HepG2 (cell line): Measurements from ENCODE around the gene OR14K1. TPM values are rescaled to one million over a fixed set of nuclear protein-coding genes. Genes with fewer than 3 reads are reported as not detected.
"Not testable (repeated sequence)": the region's sequence is repeated elsewhere in the genome, so short reads cannot be mapped to it uniquely, and the experiment has no call there.

Experiments used
- ATAC-seq: fragments of 200-7000 bp; cut with Tn5 transposase; 3 replicates; pipeline ENCODE4 v1.9.1; 2020; ENCODE audit warnings: mild to moderate bottlenecking, moderate library complexity
- BruUV-seq: library from RNA; stranded (reverse); fragments of 400-500 nt; replicated peaks from 2 replicates; lab custom pipeline; 2021; lab: Mats Ljungman, UMichigan
- CTCF ChIA-PET: fragments of 300-600 bp; formaldehyde crosslinking; extraction: SDS; loops from one replicate; lab custom pipeline; 2021; ENCODE audit warnings: low total read pairs, inconsistent platforms, low intra/inter-chr PET ratio; lab: Yijun Ruan, JAX
- POLR2A ChIA-PET: fragments of 350-600 bp; sonication (Branson Sonifier 250); formaldehyde crosslinking; loops from one replicate; lab custom pipeline; 2020; ENCODE audit warnings: antibody characterized with exemption, inconsistent platforms; lab: Yijun Ruan, JAX
- DNase-seq: peaks from one replicate; pipeline ENCODE4 v3.0.0-alpha.2; 2015; ENCODE audit warnings: low spot score
- FAIRE-seq: peaks from 3 replicates; lab custom pipeline; 2011; peaks lifted over from hg19 to GRCh38; lab: Jason Lieb, UNC
- H2AFZ ChIP-seq: one replicate; pipeline ENCODE4 v1.6.1; 2011; ENCODE audit warnings: low read length, inconsistent platforms
- H3K27ac ChIP-seq: fragments of 300-600 bp; 3 replicates; pipeline ENCODE4 v1.8.0; 2011; ENCODE audit warnings: mixed run types, mild to moderate bottlenecking, mixed read lengths, low read length, inconsistent platforms; ENCODE audit not compliant: insufficient read depth; ENCODE audit errors: extremely low read length
- H3K27me3 ChIP-seq, 2 experiments: fragments of 200-600 bp in 1 of 2; 2 replicates in 1 of 2; 3 replicates in 1 of 2; pipeline versions ENCODE4 v1.6.0 to v1.8.0; 2011; ENCODE audit warnings: low read length in 2 of 2, mild to moderate bottlenecking in 2 of 2, moderate library complexity in 2 of 2, inconsistent platforms in 1 of 2; ENCODE audit not compliant: insufficient read depth in 2 of 2, control insufficient read depth in 1 of 2
- H3K36me3 ChIP-seq, 2 experiments: fragments of 200-600 bp in 1 of 2; replicated peaks in 1 of 2; 2 replicates in 1 of 2; 3 replicates in 1 of 2; pipeline versions ENCODE4 v1.5.1 to v1.8.0; 2011; ENCODE audit warnings: low read length in 2 of 2, inconsistent platforms in 1 of 2; ENCODE audit not compliant: insufficient read depth in 2 of 2, control insufficient read depth in 1 of 2
- H3K4me1 ChIP-seq: 2 replicates; pipeline ENCODE4 v1.5.1; 2012; ENCODE audit warnings: low read length, inconsistent platforms; ENCODE audit not compliant: insufficient read depth
- H3K4me2 ChIP-seq: 2 replicates; pipeline ENCODE4 v1.6.0; 2011; ENCODE audit warnings: low read depth, low read length, inconsistent platforms
- H3K4me3 ChIP-seq, 3 experiments: fragments of 200-600 bp in 1 of 3; sonication (generic), shearing (Covaris generic) in 1 of 3; replicated peaks in 1 of 3; 2 replicates each; pipeline ENCODE4 v1.5.1; 2011 to 2016; ENCODE audit warnings: low read length in 3 of 3, inconsistent platforms in 2 of 3, low read depth in 2 of 3, mild to moderate bottlenecking in 2 of 3, control low read depth in 1 of 3, mixed read lengths in 1 of 3; ENCODE audit not compliant: insufficient read depth in 1 of 3
- H3K79me2 ChIP-seq: one replicate; pipeline ENCODE4 v1.6.1; 2011; ENCODE audit warnings: low read length, inconsistent platforms; ENCODE audit not compliant: insufficient read depth
- H3K9ac ChIP-seq: 2 replicates; pipeline ENCODE4 v1.6.0; 2011; ENCODE audit warnings: mild to moderate bottlenecking, low read depth, low read length, inconsistent platforms; ENCODE audit not compliant: insufficient read depth
- H3K9me3 ChIP-seq: 2 replicates; pipeline ENCODE4 v1.5.1; 2012; ENCODE audit warnings: mild to moderate bottlenecking, low read length
- H4K20me1 ChIP-seq: 2 replicates; pipeline ENCODE4 v1.6.0; 2011; ENCODE audit warnings: inconsistent platforms, mild to moderate bottlenecking, low read length, moderate library complexity; ENCODE audit not compliant: insufficient read depth
- BHLHE40 ChIP-seq: IDR thresholded peaks from 2 replicates; pipeline ENCODE4 v1.6.1; 2011; ENCODE audit warnings: low read length, improper control_type of control experiment
- MEF2D ChIP-seq: sonication (generic); formaldehyde crosslinking; IDR thresholded peaks from 2 replicates; pipeline ENCODE4 v1.5.1; 2020; ENCODE audit warnings: mild to moderate bottlenecking, missing genetic modification reagents
- SRY ChIP-seq: sonication (generic); formaldehyde crosslinking; IDR thresholded peaks from 2 replicates; pipeline ENCODE4 v1.8.0; 2022; ENCODE audit warnings: mild to moderate bottlenecking, missing genetic modification reagents
- WGBS: methylation state at CpG from one replicate; pipeline ENCODE4 v1.1.6; 2017; ENCODE audit warnings: low lambda C conversion rate; 5-methylcytosine and 5-hydroxymethylcytosine counted together
- in situ Hi-C: cut with HindIII; loops from 2 replicates; pipeline ENCODE4 v1.10.0; 2017; ENCODE audit warnings: low pct_unique_long_range_greater_than_20kb; ENCODE audit not compliant: extremely low pct_ligation_motif_present
- intact Hi-C: fragments of 100-400 bp; cut with micrococcal nuclease; formaldehyde crosslinking; loops from one replicate; pipeline ENCODE4 v1.10.0; 2022; ENCODE audit not compliant: unreplicated experiment
- polyA plus RNA-seq, 8 experiments: library from polyadenylated mRNA; depleted of rRNA in 3 of 8; stranded (reverse) in 7 of 8; unstranded in 1 of 8; fragments of >200 nt; fragmentation: Illumina TruSeq in 4 of 8; extraction: Trizol in 4 of 8; gene quantifications; 2 replicates each; pipeline versions ENCODE4 v1.2.1 to v1.2.3, GENCODE V29; 2011 to 2016; ENCODE audit warnings: low read depth in 4 of 8, missing spikeins in 1 of 8, mixed read lengths in 1 of 8; ENCODE audit not compliant: insufficient read depth in 1 of 8
- total RNA-seq, 5 experiments: library from RNA; depleted of rRNA; stranded (reverse); fragments of >200 nt; fragmentation: Illumina TruSeq; extraction: Trizol; gene quantifications; 2 replicates each; pipeline ENCODE4 v1.2.3, GENCODE V29; 2016; ENCODE audit warnings: low read depth in 1 of 5

OR14K1 gene
- total and polyA plus RNA-seq, 2 of the 13 experiments (the other 11 are each of a cell fraction or from before 2014, with no cell fraction given): not detected

DNA sequence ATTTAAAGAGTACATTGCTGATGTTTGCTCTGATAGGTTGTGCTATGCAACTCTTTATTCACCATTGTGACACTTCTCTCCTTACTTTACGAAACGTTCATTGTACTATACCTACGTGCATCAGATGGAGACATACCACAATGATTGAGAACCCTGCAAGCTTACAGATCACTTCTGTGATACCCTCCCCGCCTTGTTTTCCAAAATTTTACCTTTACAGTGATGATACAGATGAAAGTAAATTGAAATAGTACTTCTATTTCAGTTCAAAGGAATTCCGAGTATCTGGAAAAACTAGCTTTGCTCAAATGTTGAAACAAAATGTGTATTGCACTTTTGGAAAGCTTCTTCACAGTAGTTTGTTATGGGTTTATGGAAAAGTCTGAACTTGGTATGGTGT is 3.3 kb downstream of the OR14K1 start:
- H3K4me3 ChIP-seq: no peak overlapping the region
- intact Hi-C loops: no loop called here
- no peaks in the 10 kb centered on the region for H3K27me3 ChIP-seq
- FAIRE-seq: no peak
- 10% methylated on average over 5 of the region's 5 CpGs for WGBS
- DNase-seq: no peak
- H3K4me2 ChIP-seq: no peak overlapping the region
- no peak for ATAC-seq
- CTCF ChIA-PET: no interaction called here
- no peak overlapping the region for H3K9ac ChIP-seq
- H3K27ac ChIP-seq: no peak overlapping the region
- H3K9me3 ChIP-seq: peaks cover 92% of the 10 kb centered on the region
- POLR2A ChIA-PET: no interaction called here
- no peaks in the 10 kb centered on the region for H3K79me2 ChIP-seq
- no peaks in the 10 kb centered on the region for H3K36me3 ChIP-seq
- H4K20me1 ChIP-seq: no peaks in the 10 kb centered on the region
- TF ChIP-seq SRY (CRISPR knock-in tag) (no peak), MEF2D (CRISPR knock-in tag) (no peak), BHLHE40 (no peak)
- no peak overlapping the region for H2AFZ ChIP-seq
- in situ Hi-C loops: no loop called here
- no TSS peak for BruUV-seq
- no peaks in the 10 kb centered on the region for H3K4me1 ChIP-seq

DNA sequence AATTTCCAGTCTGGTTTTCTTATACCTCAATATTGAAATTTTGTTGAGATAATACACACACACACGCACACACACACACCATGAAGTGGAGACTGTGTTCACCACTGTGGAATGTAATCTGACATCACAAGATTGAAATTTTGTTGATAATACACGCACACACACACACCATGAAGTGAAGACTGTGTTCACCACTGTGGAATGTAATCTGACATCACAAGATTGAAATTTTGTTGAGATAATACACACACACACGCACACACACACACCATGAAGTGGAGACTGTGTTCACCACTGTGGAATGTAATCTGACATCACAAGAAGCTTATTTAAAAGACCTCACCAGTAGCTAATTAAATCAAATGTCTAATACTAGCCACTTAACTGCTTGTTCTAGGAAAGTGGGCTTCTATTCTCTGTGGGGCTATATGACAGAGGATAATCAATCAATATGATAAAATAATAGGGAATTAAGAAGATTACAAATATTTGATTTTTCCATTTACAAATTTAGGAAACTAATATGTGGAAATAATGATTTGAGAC is 3.9 kb downstream of the OR14K1 start:
- CTCF ChIA-PET, H3K27me3 ChIP-seq, DNase-seq, H4K20me1 ChIP-seq, BruUV-seq, intact Hi-C loops, H3K79me2 ChIP-seq, H3K4me2 ChIP-seq, H2AFZ ChIP-seq, H3K9ac ChIP-seq, H3K4me3 ChIP-seq, H3K36me3 ChIP-seq, POLR2A ChIA-PET, ATAC-seq, in situ Hi-C loops, H3K27ac ChIP-seq, H3K4me1 ChIP-seq, FAIRE-seq: not testable (repeated sequence)
- H3K9me3 ChIP-seq: peaks cover 92% of the 10 kb centered on the region
- 2% methylated on average over 3 of the region's 3 CpGs for WGBS
